ENCODE data around the gene TGFBI.

The TGFBI gene

GRCh38 chr5:136051486-136052220 is 22.9 kb downstream of the TGFBI start:
- no peak for DNase-seq

GRCh38 chr5:136052692-136053335 is 24.0 kb downstream of the TGFBI start:
- no peak for DNase-seq

GRCh38 chr5:136053336-136054141 is 24.8 kb downstream of the TGFBI start:
- peak; percentile 10 for DNase-seq

- no peak for DNase-seq
Observed at GRCh38 chr5:136054142-136055019, 25.6 kb downstream of the TGFBI start.

GRCh38 chr5:136055612-136056309 is 27.0 kb downstream of the TGFBI start:
- no peak for DNase-seq

GRCh38 chr5:136056336-136056735 is 27.5 kb downstream of the TGFBI start:
- no peak for DNase-seq

GRCh38 chr5:136056771-136057335 is 28.1 kb downstream of the TGFBI start:
- DNase-seq = no peak

GRCh38 chr5:136057401-136058038 is 28.7 kb downstream of the TGFBI start:
- no peak for DNase-seq

GRCh38 chr5:136058039-136058971 is 29.5 kb downstream of the TGFBI start:
- no peak for DNase-seq

- no peak for DNase-seq
Observed at GRCh38 chr5:136058972-136059354, 30.2 kb downstream of the TGFBI start.

GRCh38 chr5:136060963-136061362 is 32.2 kb downstream of the TGFBI start:
- DNase-seq = no peak

GRCh38 chr5:136061630-136062365 is 33.0 kb downstream of the TGFBI start:
- DNase-seq = no peak

- peak; percentile 53 for DNase-seq
Observed at GRCh38 chr5:136062366-136063274, 33.8 kb downstream of the TGFBI start.

GRCh38 chr5:136063778-136064465 is 35.1 kb downstream of the TGFBI start:
- DNase-seq = no peak

- peak; percentile 13 for DNase-seq
Observed at GRCh38 chr5:136064510-136064909, 35.7 kb downstream of the TGFBI start.

GRCh38 chr5:136065588-136065987 is 36.8 kb downstream of the TGFBI start:
- DNase-seq = no peak

- DNase-seq = no peak
Observed at GRCh38 chr5:136066661-136067271, 38.0 kb downstream of the TGFBI start.

Measured in OCI-M1 (cell line).